GM04503 (cell line): Measurements from ENCODE around the gene C9orf72.
"Not testable (repeated sequence)": the region's sequence is repeated elsewhere in the genome, so short reads cannot be mapped to it uniquely, and the experiment has no call there.

Experiments
- DNase-seq: peaks from one replicate; pipeline ENCODE4 v3.0.0-alpha.2; 2012; ENCODE audit warnings: low read depth

C9orf72 gene

DNA sequence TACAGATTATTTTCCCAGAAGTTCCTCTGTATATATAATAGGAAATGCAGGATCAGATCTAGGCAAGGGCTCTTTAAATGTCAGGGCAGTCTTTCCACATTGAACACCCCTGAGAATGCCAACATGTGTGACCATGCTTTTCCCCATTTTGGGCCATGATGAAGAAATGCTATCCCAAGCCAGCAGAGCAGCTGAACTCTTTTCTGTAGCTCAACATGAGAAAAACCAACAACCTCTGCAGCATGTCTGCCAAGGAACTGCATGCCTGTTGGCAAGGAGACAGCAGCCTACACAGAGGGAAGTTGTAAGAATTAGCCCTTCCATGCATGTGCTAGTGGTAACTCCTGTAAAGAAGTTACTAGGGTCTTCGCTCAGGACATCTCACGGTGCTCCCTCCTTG is 58.7 kb downstream of the C9orf72 start:
- DNase-seq = no peak

GRCh38 chr9:27511771-27512170 is 61.5 kb downstream of the C9orf72 start:
- no peak for DNase-seq

- DNase-seq = no peak
These were observed 62.5 kb downstream of the C9orf72 start for GRCh38 chr9:27510780-27511179.

DNA sequence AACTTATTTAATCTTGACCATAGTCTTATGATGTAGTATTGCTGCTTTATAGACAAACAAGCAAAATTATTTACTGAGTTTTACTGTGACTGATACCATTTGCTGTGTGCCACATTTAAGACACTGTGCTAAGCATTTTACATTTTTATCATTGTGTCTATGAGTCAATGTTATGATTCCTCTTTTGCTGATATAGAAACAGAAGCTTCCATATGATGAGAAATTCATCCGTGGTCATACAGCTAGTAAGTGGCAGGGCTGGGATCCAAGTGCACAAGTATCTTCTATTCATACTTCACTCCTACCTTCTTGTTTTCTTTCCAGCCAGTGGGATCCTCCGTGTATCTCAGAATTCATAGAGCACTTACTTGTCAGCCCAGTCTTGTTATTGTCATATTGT is 66.3 kb downstream of the C9orf72 start:
- DNase-seq = no peak

DNA sequence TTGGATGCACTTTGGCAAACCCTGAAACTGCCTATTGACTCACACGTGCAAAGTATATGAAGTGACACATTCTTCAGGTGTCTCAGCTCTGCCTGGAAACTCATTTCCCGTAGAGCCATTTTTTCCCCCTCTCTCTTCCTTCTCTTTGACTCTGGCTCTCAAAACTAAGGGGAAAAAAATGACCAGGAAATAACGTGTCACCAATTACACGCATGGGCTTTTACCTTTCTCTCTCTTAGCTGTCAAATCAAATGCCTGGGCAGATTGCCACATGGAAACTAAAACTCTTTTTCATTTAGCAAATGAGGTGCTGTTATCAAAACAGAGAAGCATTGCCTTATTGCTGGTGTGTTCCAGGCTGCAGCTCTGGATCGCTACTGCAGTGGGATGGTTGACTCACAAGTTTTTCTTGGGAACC is 67.5 kb downstream of the C9orf72 start:
- DNase-seq = no peak

- DNase-seq = no peak
These were observed 69.0 kb downstream of the C9orf72 start for GRCh38 chr9:27504259-27504658.

GRCh38 chr9:27503623-27504022 is 69.7 kb downstream of the C9orf72 start:
- DNase-seq = no peak

DNA sequence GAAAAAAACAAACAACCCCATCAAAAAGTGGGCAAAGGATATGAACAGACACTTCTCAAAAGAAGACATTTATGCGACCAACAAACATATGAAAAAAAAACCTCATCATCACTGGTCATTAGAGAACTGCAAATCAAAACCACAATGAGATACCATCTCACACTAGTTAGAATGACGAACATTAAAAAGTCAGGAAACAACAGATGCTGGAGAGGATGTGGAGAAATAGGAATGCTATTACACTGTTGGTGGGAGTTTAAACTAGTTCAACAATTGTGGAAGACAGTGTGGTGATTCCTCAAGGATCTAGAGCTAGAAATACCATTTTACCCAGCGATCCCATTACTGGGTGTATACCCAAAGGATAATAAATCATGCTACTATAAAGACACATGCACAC is 72.4 kb downstream of the C9orf72 start:
- not testable (repeated sequence) for DNase-seq

DNA sequence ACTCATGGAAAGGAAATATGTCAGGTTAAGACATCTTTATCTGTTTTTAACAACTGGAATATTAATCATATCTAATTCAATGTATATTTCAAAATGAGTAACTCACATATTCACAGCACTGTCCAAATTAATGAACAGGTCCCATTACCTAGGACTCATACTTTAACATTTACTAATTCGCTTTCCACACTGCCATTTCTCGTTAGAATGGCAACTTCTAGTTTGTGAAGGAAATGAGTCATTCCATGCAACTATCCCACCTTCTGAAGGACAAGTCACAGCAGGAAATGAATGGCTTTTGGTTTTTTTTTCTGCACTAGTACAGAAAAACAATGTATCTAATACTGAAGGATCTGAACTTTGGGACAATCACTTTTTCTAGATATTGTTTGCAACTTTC is 73.8 kb downstream of the C9orf72 start:
- no peak for DNase-seq

DNA sequence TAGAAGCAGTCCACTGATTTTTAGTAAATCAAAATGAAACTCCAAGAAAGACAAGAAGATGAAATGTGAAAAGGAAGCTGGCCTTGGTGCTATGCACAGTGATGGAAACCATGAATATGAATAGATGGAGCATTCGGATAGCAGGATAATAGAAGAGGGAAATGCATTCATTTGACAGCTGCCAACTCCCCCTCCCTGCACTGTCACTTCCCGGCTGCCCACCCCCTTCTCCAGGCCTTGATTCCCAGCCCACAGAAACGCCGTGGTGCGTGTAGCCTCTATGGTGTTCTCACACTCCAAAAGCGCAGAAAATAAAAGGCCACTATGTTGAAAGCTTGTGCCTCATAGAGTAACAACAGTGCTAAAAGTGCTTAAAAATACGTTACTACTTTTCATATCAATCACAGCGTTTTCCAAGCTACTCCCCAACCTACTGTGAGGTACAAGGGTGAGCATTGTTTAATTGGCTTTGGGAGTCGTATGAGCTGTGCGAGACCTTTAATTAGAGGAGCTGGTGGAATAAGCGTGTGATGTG is 75.3 kb downstream of the C9orf72 start:
- no peak for DNase-seq
